ENCODE measurements around the gene PGGHG. TPM values are rescaled to one million over a fixed set of nuclear protein-coding genes. Genes with fewer than 3 reads are reported as not detected.

Gene PGGHG
- total RNA-seq, 1 donor from 2014 or later, result 69.7 TPM

- H3K27me3 Mint-ChIP-seq (ENCODE audit: unreplicated experiment), result peaks cover 2% of the 10 kb centered on the region
These were observed 8.2 kb downstream of the PGGHG start for GRCh38 chr11:297051-297585.

GRCh38 chr11:297586-298405 is 8.9 kb downstream of the PGGHG start:
- H3K27me3 Mint-ChIP-seq (ENCODE audit: unreplicated experiment), result peaks cover 2% of the 10 kb centered on the region
- no peak for DNase-seq (ENCODE audit: low spot score)
- peaks cover 6% of the 10 kb centered on the region for H3K36me3 Mint-ChIP-seq (ENCODE audit: low read depth, unreplicated experiment)
- no peak overlapping the region for H3K27ac Mint-ChIP-seq (ENCODE audit: unreplicated experiment)
- no peaks in the 10 kb centered on the region for H3K9me3 Mint-ChIP-seq (ENCODE audit: unreplicated experiment)
- peaks cover 5% of the 10 kb centered on the region for H3K4me1 Mint-ChIP-seq (ENCODE audit: unreplicated experiment)
- no peak for TF ChIP-seq CTCF (IDR thresholded peaks at IDR 0.05; ENCODE audit: unreplicated experiment)
- H3K4me3 Mint-ChIP-seq (ENCODE audit: unreplicated experiment), result no peak overlapping the region

More at GRCh38 chr11:297051-297585, 8.2 kb downstream of the PGGHG start:
- H3K36me3 Mint-ChIP-seq (ENCODE audit: low read depth, unreplicated experiment), result peaks cover 6% of the 10 kb centered on the region
- no peaks in the 10 kb centered on the region for H3K9me3 Mint-ChIP-seq (ENCODE audit: unreplicated experiment)
- H3K4me3 Mint-ChIP-seq (ENCODE audit: unreplicated experiment), result no peak overlapping the region
- no peak for DNase-seq (ENCODE audit: low spot score)
- no peak for TF ChIP-seq CTCF (IDR thresholded peaks at IDR 0.05; ENCODE audit: unreplicated experiment)
- peaks cover 5% of the 10 kb centered on the region for H3K4me1 Mint-ChIP-seq (ENCODE audit: unreplicated experiment)
- no peak overlapping the region for H3K27ac Mint-ChIP-seq (ENCODE audit: unreplicated experiment)

GRCh38 chr11:298406-299065 is 9.6 kb downstream of the PGGHG start:
- Mint-ChIP-seq H3K36me3 (ENCODE audit: low read depth, unreplicated experiment) (peaks cover 6% of the 10 kb centered on the region), H3K9me3 (ENCODE audit: unreplicated experiment) (no peaks in the 10 kb centered on the region), H3K27me3 (ENCODE audit: unreplicated experiment) (peaks cover 2% of the 10 kb centered on the region), H3K27ac (ENCODE audit: unreplicated experiment) (no peak overlapping the region), H3K4me1 (ENCODE audit: unreplicated experiment) (peaks cover 5% of the 10 kb centered on the region), H3K4me3 (ENCODE audit: unreplicated experiment) (no peak overlapping the region)
- DNase-seq (ENCODE audit: low spot score), result no peak
- no peak for TF ChIP-seq CTCF (IDR thresholded peaks at IDR 0.05; ENCODE audit: unreplicated experiment)

GRCh38 chr11:299081-299891 is 10.4 kb downstream of the PGGHG start, which contains the start of gene IFITM5:
TSS of gene IFITM5 (minus strand) at chr11:299526. CDS start at chr11:299490, 36 bp downstream.
- no peak for DNase-seq (ENCODE audit: low spot score)
- Mint-ChIP-seq H3K9me3 (ENCODE audit: unreplicated experiment) (no peaks in the 10 kb centered on the region), H3K27me3 (ENCODE audit: unreplicated experiment) (peaks cover 2% of the 10 kb centered on the region), H3K4me3 (ENCODE audit: unreplicated experiment) (no peak within 1 kb of the TSS), H3K27ac (ENCODE audit: unreplicated experiment) (no peak within 1 kb of the TSS), H3K4me1 (ENCODE audit: unreplicated experiment) (peaks cover 5% of the 10 kb centered on the region), H3K36me3 (ENCODE audit: low read depth, unreplicated experiment) (peaks cover 6% of the 10 kb centered on the region)
- no peak for TF ChIP-seq CTCF (IDR thresholded peaks at IDR 0.05; ENCODE audit: unreplicated experiment)

Measured in endothelial cell (in vitro differentiated cells).